ENCODE measurements around the gene BCAS1. TPM values are rescaled to one million over a fixed set of nuclear protein-coding genes. Genes with fewer than 3 reads are reported as not detected.

BCAS1 gene
- total and polyA plus RNA-seq, 7 experiments from 2014 or later, result 0.05 to 0.16 (median 0.10) TPM; not detected in 4

GRCh38 chr20:53907968-53908751 is 162.2 kb downstream of the BCAS1 start:
- DNase-seq, result no peak
- H3K4me1 Mint-ChIP-seq, result peaks cover 5 to 38% (median 22%) of the 10 kb centered on the region in 7 donors
- no peaks in the 10 kb centered on the region for H3K27me3 Mint-ChIP-seq
- ChIA-PET POLR2A (interaction anchor here (1.1 to 1.3 kb wide), 2 partner anchors 36 to 329 kb away, joined by 3 to 4 read pairs; no protein-coding TSS in a partner anchor), CTCF (interaction anchor here (1.2 to 2.3 kb wide), 3 partner anchors 8 to 10 kb away, joined by 4 to 7 read pairs (median 5); no protein-coding TSS in a partner anchor)
- peak overlapping the region in 1 of 9 donors; percentile 25 for H3K27ac Mint-ChIP-seq
- Histone ChIP-seq H3K4me3 (ENCODE audit: low read length) (no peak overlapping the region), H3K27me3 (ENCODE audit: control insufficient read depth in 2 of 2, insufficient read depth in 2 of 2, low read length in 2 of 2) (no peaks in the 10 kb centered on the region), H3K27ac (ENCODE audit: low read depth, low read length) (no peak overlapping the region), H3K36me3 (ENCODE audit: control insufficient read depth in 2 of 3, insufficient read depth in 3 of 3, low read length in 3 of 3) (no peaks in the 10 kb centered on the region), H3K4me1 (ENCODE audit: control insufficient read depth in 2 of 2, insufficient read depth in 2 of 2, low read length in 2 of 2) (no peaks in the 10 kb centered on the region), H3K9me3 (ENCODE audit: control insufficient read depth in 2 of 3, low read length in 3 of 3) (no peaks in the 10 kb centered on the region)
- ATAC-seq, result no peak
- H3K4me3 Mint-ChIP-seq, result no peak overlapping the region
- intact Hi-C loops (cut with micrococcal nuclease), result no loop called here
- H3K9me3 Mint-ChIP-seq, result peaks cover 0 to 2% (median 0%) of the 10 kb centered on the region in 11 donors
- H3K36me3 Mint-ChIP-seq, result peaks cover 0 to 9% (median 4%) of the 10 kb centered on the region in 5 donors

DNA sequence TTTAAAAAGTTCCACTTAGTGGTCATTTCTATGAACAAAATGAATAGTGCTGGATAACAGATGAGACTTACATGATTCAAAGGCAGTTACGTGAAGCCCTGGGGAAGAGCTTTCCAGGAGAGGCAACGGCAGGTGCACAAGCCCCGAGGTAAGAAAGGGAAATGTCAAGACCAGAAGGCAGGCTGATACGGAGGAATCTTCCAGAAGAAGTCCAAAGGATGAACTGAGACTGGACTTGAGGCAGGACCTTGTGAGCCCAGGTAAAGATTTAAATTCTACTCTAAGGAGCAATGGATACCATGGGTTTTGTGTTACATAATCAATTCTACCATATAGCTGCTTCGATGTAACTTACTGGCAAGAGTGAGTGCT is 164.6 kb downstream of the BCAS1 start:
- Histone ChIP-seq H3K27me3 (ENCODE audit: control insufficient read depth in 2 of 2, insufficient read depth in 2 of 2, low read length in 2 of 2) (no peaks in the 10 kb centered on the region), H3K27ac (ENCODE audit: low read depth, low read length) (no peak overlapping the region), H3K36me3 (ENCODE audit: control insufficient read depth in 2 of 3, insufficient read depth in 3 of 3, low read length in 3 of 3) (no peaks in the 10 kb centered on the region), H3K9me3 (ENCODE audit: control insufficient read depth in 2 of 3, low read length in 3 of 3) (no peaks in the 10 kb centered on the region), H3K4me3 (ENCODE audit: low read length) (no peak overlapping the region), H3K4me1 (ENCODE audit: control insufficient read depth in 2 of 2, insufficient read depth in 2 of 2, low read length in 2 of 2) (no peaks in the 10 kb centered on the region)
- Mint-ChIP-seq H3K27me3 (no peaks in the 10 kb centered on the region), H3K9me3 (peaks cover 0 to 2% (median 0%) of the 10 kb centered on the region in 11 donors), H3K27ac (peak overlapping the region in 1 of 9 donors; percentile 10), H3K4me3 (peak overlapping the region in 1 of 10 donors; percentile 44), H3K36me3 (peaks cover 0 to 7% (median 4%) of the 10 kb centered on the region in 5 donors), H3K4me1 (peaks cover 5 to 42% (median 18%) of the 10 kb centered on the region in 7 donors)
- CTCF ChIA-PET, result interaction anchor here (0.6 to 0.8 kb wide), 2 partner anchors 25 to 328 kb away, joined by 3 read pairs; no protein-coding TSS in a partner anchor
- no peak for DNase-seq
- intact Hi-C loops (cut with micrococcal nuclease), result no loop called here
- no peak for ATAC-seq
- POLR2A ChIA-PET, result interaction anchor here (1.3 kb wide), 1 partner anchor 25 kb away, joined by 3 read pairs; no protein-coding TSS in a partner anchor

DNA sequence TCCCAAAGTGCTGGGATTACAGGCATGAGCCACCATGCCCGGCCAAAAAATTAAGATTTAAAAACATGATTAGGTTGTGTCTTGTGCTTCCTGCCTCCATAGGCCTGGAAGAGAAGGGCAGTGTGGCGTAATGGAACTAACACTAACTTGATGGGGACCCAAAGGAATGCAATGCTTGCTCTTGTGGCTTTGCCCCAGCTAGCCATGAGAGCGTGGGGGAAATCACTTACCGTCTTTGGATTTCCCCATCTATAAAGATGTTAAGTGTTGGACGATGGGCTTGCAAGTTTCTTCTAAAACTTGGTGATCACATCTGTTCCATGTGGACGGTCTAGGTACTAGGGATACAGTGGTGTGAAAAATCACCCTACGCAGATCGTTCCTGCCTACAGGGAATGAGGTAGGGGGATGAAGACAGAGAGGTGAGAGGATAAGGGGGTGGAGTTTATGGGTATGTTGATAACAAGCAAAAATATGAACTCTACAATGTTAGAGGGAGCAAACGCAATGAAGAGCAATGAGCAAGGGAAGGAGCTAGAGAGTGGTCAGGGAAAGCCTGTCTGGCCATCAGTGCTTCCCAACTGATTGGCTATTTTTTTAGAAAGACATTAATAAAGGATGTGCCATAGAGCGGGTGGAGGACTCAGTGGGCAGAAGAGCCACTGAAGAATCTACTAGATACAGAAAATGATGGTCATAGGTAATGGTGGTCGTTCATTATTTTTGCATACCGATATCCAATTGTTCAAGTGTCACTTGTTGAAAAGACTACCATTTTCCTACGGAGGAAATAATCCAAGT is 165.2 kb downstream of the BCAS1 start:
- Histone ChIP-seq H3K36me3 (ENCODE audit: control insufficient read depth in 2 of 3, insufficient read depth in 3 of 3, low read length in 3 of 3) (no peaks in the 10 kb centered on the region), H3K27ac (ENCODE audit: low read depth, low read length) (no peak overlapping the region), H3K4me3 (ENCODE audit: low read length) (no peak overlapping the region), H3K27me3 (ENCODE audit: control insufficient read depth in 2 of 2, insufficient read depth in 2 of 2, low read length in 2 of 2) (no peaks in the 10 kb centered on the region), H3K9me3 (ENCODE audit: control insufficient read depth in 2 of 3, low read length in 3 of 3) (no peaks in the 10 kb centered on the region), H3K4me1 (ENCODE audit: control insufficient read depth in 2 of 2, insufficient read depth in 2 of 2, low read length in 2 of 2) (peaks cover 0 to 2% of the 10 kb centered on the region in 2 donors)
- intact Hi-C loops (cut with micrococcal nuclease), result no loop called here
- ChIA-PET CTCF (interaction anchor here (0.6 kb wide), 1 partner anchor 24 kb away, joined by 3 read pairs; no protein-coding TSS in a partner anchor), POLR2A (interaction anchor here (1.3 kb wide), 1 partner anchor 26 kb away, joined by 3 read pairs; no protein-coding TSS in a partner anchor)
- ATAC-seq, result no peak
- no peaks in the 10 kb centered on the region for H3K27me3 Mint-ChIP-seq
- no peak for DNase-seq
- H3K36me3 Mint-ChIP-seq, result peaks cover 0 to 7% (median 4%) of the 10 kb centered on the region in 5 donors
- peak overlapping the region in 1 of 9 donors; percentile 14 for H3K27ac Mint-ChIP-seq
- peaks cover 0 to 2% (median 0%) of the 10 kb centered on the region in 11 donors for H3K9me3 Mint-ChIP-seq
- H3K4me1 Mint-ChIP-seq, result peaks cover 5 to 48% (median 17%) of the 10 kb centered on the region in 7 donors
- H3K4me3 Mint-ChIP-seq, result peak overlapping the region in 1 of 10 donors; percentile 44

DNA sequence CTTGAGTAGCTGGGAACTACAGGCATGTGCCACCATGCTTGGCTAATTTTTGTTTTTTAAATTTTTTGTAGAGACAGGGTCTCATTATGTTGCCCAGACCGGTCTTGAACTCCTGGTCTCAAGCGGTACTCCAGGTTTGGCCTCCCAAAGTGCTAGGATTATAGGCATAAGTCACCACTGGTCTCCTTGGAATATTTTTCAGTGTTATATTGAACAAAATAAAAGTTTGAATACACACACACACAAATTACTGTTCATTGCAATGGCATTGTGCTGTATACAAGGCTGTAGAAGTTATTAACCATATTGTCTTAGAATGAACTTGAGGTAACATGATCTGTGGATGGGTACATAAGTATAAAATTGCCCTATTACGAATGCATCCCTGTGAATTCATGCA is 166.1 kb downstream of the BCAS1 start:
- DNase-seq, result no peak
- H3K9me3 Mint-ChIP-seq, result peaks cover 0 to 2% (median 0%) of the 10 kb centered on the region in 11 donors
- H3K36me3 Mint-ChIP-seq, result peaks cover 0 to 7% (median 4%) of the 10 kb centered on the region in 5 donors
- POLR2A ChIA-PET, result no interaction called here
- no peaks in the 10 kb centered on the region for H3K27me3 ChIP-seq (ENCODE audit: control insufficient read depth in 2 of 2, insufficient read depth in 2 of 2, low read length in 2 of 2)
- no peak overlapping the region for H3K4me3 ChIP-seq (ENCODE audit: low read length)
- intact Hi-C loops (cut with micrococcal nuclease), result no loop called here
- H3K27ac Mint-ChIP-seq, result no peak overlapping the region
- no peaks in the 10 kb centered on the region for H3K27me3 Mint-ChIP-seq
- H3K4me3 Mint-ChIP-seq, result no peak overlapping the region
- CTCF ChIA-PET, result no interaction called here
- H3K9me3 ChIP-seq (ENCODE audit: control insufficient read depth in 2 of 3, low read length in 3 of 3), result no peaks in the 10 kb centered on the region
- peaks cover 5 to 55% (median 27%) of the 10 kb centered on the region in 7 donors for H3K4me1 Mint-ChIP-seq
- H3K4me1 ChIP-seq (ENCODE audit: control insufficient read depth in 2 of 2, insufficient read depth in 2 of 2, low read length in 2 of 2), result peaks cover 9 to 12% of the 10 kb centered on the region in 2 donors
- ATAC-seq, result no peak
- H3K27ac ChIP-seq (ENCODE audit: low read depth, low read length), result no peak overlapping the region
- no peaks in the 10 kb centered on the region for H3K36me3 ChIP-seq (ENCODE audit: control insufficient read depth in 2 of 3, insufficient read depth in 3 of 3, low read length in 3 of 3)

DNA sequence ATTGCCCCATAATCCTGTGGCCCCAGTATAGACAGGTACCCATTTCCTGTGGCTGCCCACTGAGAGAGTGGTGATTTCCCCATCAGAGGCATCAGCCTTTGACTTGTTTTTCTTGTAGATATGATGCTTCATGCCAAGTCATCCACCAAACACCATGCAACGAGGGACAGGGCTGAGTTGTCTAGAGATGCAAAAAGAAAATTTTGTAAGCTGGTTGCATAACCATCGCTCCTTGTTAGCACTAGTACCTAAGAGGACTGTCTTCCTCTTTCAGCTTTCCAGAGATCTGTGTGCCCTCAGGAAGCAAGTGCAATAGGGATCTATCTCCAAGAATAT is 166.8 kb downstream of the BCAS1 start:
- no peaks in the 10 kb centered on the region for H3K36me3 ChIP-seq (ENCODE audit: control insufficient read depth in 2 of 3, insufficient read depth in 3 of 3, low read length in 3 of 3)
- H3K4me1 Mint-ChIP-seq, result peaks cover 5 to 61% (median 33%) of the 10 kb centered on the region in 7 donors
- no peak overlapping the region for H3K27ac ChIP-seq (ENCODE audit: low read depth, low read length)
- peaks cover 0 to 2% (median 0%) of the 10 kb centered on the region in 11 donors for H3K9me3 Mint-ChIP-seq
- peaks cover 0 to 7% (median 4%) of the 10 kb centered on the region in 5 donors for H3K36me3 Mint-ChIP-seq
- peak overlapping the region in 2 of 9 donors; percentile 18 to 48 for H3K27ac Mint-ChIP-seq
- ATAC-seq (peak; percentile 73), DNase-seq (no peak)
- H3K27me3 ChIP-seq (ENCODE audit: control insufficient read depth in 2 of 2, insufficient read depth in 2 of 2, low read length in 2 of 2), result no peaks in the 10 kb centered on the region
- intact Hi-C loops (cut with micrococcal nuclease), result no loop called here
- H3K4me3 ChIP-seq (ENCODE audit: low read length), result no peak overlapping the region
- ChIA-PET CTCF (no interaction called here), POLR2A (no interaction called here)
- H3K4me3 Mint-ChIP-seq, result no peak overlapping the region
- H3K4me1 ChIP-seq (ENCODE audit: control insufficient read depth in 2 of 2, insufficient read depth in 2 of 2, low read length in 2 of 2), result peaks cover 13 to 18% of the 10 kb centered on the region in 2 donors
- H3K9me3 ChIP-seq (ENCODE audit: control insufficient read depth in 2 of 3, low read length in 3 of 3), result no peaks in the 10 kb centered on the region
- no peaks in the 10 kb centered on the region for H3K27me3 Mint-ChIP-seq

DNA sequence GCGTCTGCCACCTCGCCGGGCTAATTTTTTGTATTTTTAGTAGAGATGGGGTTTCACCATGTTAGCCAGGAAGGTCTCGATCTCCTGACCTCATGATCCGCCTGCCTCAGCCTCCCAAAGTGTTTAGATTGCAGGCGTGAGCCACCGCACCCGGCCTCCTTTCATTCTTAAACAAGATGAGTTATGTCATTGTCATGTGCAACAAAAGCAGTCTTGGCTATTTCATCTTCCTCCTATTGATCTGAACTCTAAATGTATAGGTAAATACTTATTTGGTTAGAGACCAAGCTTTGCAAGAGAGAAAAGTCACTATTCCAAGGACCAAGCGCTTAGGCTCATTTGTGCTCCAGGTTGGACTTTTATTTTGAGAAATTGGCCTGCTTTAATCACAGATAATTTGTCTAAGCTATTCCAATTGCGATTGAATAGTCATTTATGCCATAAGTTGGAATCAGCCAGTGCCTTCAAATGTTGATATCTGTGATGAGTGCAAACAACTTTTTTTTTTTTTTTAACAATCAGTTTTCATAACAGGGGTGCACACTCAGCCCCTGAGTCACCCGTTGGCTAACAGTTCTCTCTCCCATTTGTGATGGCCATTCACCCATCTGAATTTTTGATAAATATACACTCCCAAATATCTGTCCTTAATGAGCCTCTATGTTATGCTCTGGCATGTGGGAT is 167.3 kb downstream of the BCAS1 start:
- peak overlapping the region in 1 of 9 donors; percentile 48 for H3K27ac Mint-ChIP-seq
- Histone ChIP-seq H3K9me3 (ENCODE audit: control insufficient read depth in 2 of 3, low read length in 3 of 3) (no peaks in the 10 kb centered on the region), H3K36me3 (ENCODE audit: control insufficient read depth in 2 of 3, insufficient read depth in 3 of 3, low read length in 3 of 3) (no peaks in the 10 kb centered on the region), H3K27me3 (ENCODE audit: control insufficient read depth in 2 of 2, insufficient read depth in 2 of 2, low read length in 2 of 2) (no peaks in the 10 kb centered on the region), H3K4me1 (ENCODE audit: control insufficient read depth in 2 of 2, insufficient read depth in 2 of 2, low read length in 2 of 2) (peaks cover 13 to 18% of the 10 kb centered on the region in 2 donors), H3K27ac (ENCODE audit: low read depth, low read length) (no peak overlapping the region), H3K4me3 (ENCODE audit: low read length) (no peak overlapping the region)
- H3K4me1 Mint-ChIP-seq, result peaks cover 5 to 63% (median 38%) of the 10 kb centered on the region in 7 donors
- peaks cover 0 to 7% (median 4%) of the 10 kb centered on the region in 5 donors for H3K36me3 Mint-ChIP-seq
- H3K27me3 Mint-ChIP-seq, result no peaks in the 10 kb centered on the region
- ChIA-PET POLR2A (interaction anchor here (0.6 kb wide), 1 partner anchor 18 kb away, joined by 3 read pairs; no protein-coding TSS in a partner anchor), CTCF (interaction anchor here (0.6 kb wide), 1 partner anchor 77 kb away, joined by 6 read pairs; no protein-coding TSS in a partner anchor)
- no peak for DNase-seq
- H3K4me3 Mint-ChIP-seq, result no peak overlapping the region
- intact Hi-C loops (cut with micrococcal nuclease), result no loop called here
- H3K9me3 Mint-ChIP-seq, result peaks cover 0 to 2% (median 0%) of the 10 kb centered on the region in 11 donors
- ATAC-seq, result no peak

All from naive thymus-derived CD4-positive, alpha-beta T cell (primary cell).